Lung (tissue), 12 donors: Measurements from ENCODE around the gene IBTK. TPM values are rescaled to one million over a fixed set of nuclear protein-coding genes. Genes with fewer than 3 reads are reported as not detected.
"Not testable (repeated sequence)": the region's sequence is repeated elsewhere in the genome, so short reads cannot be mapped to it uniquely, and the experiment has no call there.

Experiments used
- ATAC-seq: fragments of 200-7000 bp; cut with Tn5 transposase; one replicate; pipeline ENCODE4 v1.9.1; 2020; ENCODE audit warnings: moderate number of reproducible peaks; ENCODE audit not compliant: insufficient read depth, low FRiP score
- DNase-seq, 3 donors: peaks; one replicate each; pipeline ENCODE4 v3.0.0-alpha.2; 2013 to 2017
- H3K27ac ChIP-seq, 2 donors: one replicate each; pipeline ENCODE4 v1.5.1; 2013; ENCODE audit warnings: mild to moderate bottlenecking in 2 of 2, moderate library complexity in 2 of 2, control low read depth in 1 of 2, inconsistent platforms in 1 of 2, low read depth in 1 of 2, low read length in 1 of 2
- H3K27me3 ChIP-seq, 3 donors: one replicate each; pipeline ENCODE4 v1.5.1; 2013; ENCODE audit warnings: low read length in 2 of 3; ENCODE audit not compliant: control insufficient read depth in 3 of 3, insufficient read depth in 3 of 3
- H3K36me3 ChIP-seq, 4 donors: one replicate each; pipeline ENCODE4 v1.5.1; 2013; ENCODE audit warnings: low read length in 4 of 4, mild to moderate bottlenecking in 1 of 4, moderate library complexity in 1 of 4; ENCODE audit not compliant: control insufficient read depth in 4 of 4, insufficient read depth in 4 of 4
- H3K4me1 ChIP-seq, 5 donors: one replicate each; pipeline ENCODE4 v1.5.1; 2013; ENCODE audit warnings: low read length in 5 of 5, mild to moderate bottlenecking in 2 of 5, moderate library complexity in 1 of 5; ENCODE audit not compliant: control insufficient read depth in 5 of 5, insufficient read depth in 5 of 5
- H3K4me3 ChIP-seq: one replicate; pipeline ENCODE4 v1.5.1; 2013; ENCODE audit warnings: mild to moderate bottlenecking, control low read depth, moderate library complexity
- H3K9ac ChIP-seq, 2 donors: one replicate each; pipeline ENCODE4 v1.5.1; 2013; ENCODE audit warnings: low read length in 2 of 2, control low read depth in 1 of 2; ENCODE audit not compliant: insufficient read depth in 1 of 2
- H3K9me3 ChIP-seq, 4 donors: one replicate each; pipeline ENCODE4 v1.5.1; 2013; ENCODE audit warnings: low read length in 3 of 4, mild to moderate bottlenecking in 1 of 4, moderate library complexity in 1 of 4; ENCODE audit not compliant: control insufficient read depth in 4 of 4, insufficient read depth in 3 of 4
- WGBS, 2 donors: extraction: QIAGEN DNeasy Blood & Tissue Kit; methylation state at CpG; one replicate each; pipeline ENCODE4 v1.1.7; 2013; 5-methylcytosine and 5-hydroxymethylcytosine counted together
- polyA plus RNA-seq, 2 donors: library from polyadenylated mRNA; stranded (reverse); fragments of 200-250 nt; gene quantifications; one replicate each; pipeline ENCODE4 v1.2.1, GENCODE V29; 2013
- total RNA-seq, 2 donors: library from RNA; depleted of rRNA in 1 of 2; stranded (reverse); fragments of >200 nt in 1 of 2; gene quantifications; one replicate each; pipeline ENCODE4 v1.2.1, GENCODE V29; 2014 to 2021
- TF ChIP-seq, protein P1 (sequence below): IDR thresholded peaks from 2 replicates; pipeline ENCODE4 v1.5.1; 2012; ENCODE audit warnings: mild to moderate bottlenecking; ENCODE audit errors: control extremely low read depth, extremely low read depth
- donor health status: control.
- donor health status: control.
- donor health status: Bipolar disorder and iron deficiency.
- donor health status: healthy.
- donor health status: DM: yes; HTN: yes; CAD: no.

IBTK gene
- total and polyA plus RNA-seq, 4 donors, result 17.7 to 47.2 (median 27.1) TPM

- Histone ChIP-seq H3K27me3 (no peaks in the 10 kb centered on the region), H3K9me3 (no peaks in the 10 kb centered on the region), H3K9ac (no peak overlapping the region), H3K4me3 (no peak overlapping the region), H3K27ac (peak overlapping the region in 1 of 2 donors; percentile 79), H3K36me3 (peaks cover 5 to 15% (median 9%) of the 10 kb centered on the region in 4 donors), H3K4me1 (peaks cover 0 to 3% (median 0%) of the 10 kb centered on the region in 5 donors)
- WGBS, 2 donors, result 95 to 97% methylated on average over 5 of the region's 5 CpGs
- DNase-seq (no peak), ATAC-seq (no peak)
- TF ChIP-seq, protein P1, sequence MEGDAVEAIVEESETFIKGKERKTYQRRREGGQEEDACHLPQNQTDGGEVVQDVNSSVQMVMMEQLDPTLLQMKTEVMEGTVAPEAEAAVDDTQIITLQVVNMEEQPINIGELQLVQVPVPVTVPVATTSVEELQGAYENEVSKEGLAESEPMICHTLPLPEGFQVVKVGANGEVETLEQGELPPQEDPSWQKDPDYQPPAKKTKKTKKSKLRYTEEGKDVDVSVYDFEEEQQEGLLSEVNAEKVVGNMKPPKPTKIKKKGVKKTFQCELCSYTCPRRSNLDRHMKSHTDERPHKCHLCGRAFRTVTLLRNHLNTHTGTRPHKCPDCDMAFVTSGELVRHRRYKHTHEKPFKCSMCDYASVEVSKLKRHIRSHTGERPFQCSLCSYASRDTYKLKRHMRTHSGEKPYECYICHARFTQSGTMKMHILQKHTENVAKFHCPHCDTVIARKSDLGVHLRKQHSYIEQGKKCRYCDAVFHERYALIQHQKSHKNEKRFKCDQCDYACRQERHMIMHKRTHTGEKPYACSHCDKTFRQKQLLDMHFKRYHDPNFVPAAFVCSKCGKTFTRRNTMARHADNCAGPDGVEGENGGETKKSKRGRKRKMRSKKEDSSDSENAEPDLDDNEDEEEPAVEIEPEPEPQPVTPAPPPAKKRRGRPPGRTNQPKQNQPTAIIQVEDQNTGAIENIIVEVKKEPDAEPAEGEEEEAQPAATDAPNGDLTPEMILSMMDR, result no peak
These were observed 81.1 kb downstream of the IBTK start for GRCh38 chr6:82166493-82166892.

- DNase-seq, result no peak
- Histone ChIP-seq H3K9ac (no peak overlapping the region), H3K9me3 (no peaks in the 10 kb centered on the region), H3K36me3 (no peaks in the 10 kb centered on the region), H3K4me3 (no peak overlapping the region), H3K4me1 (no peaks in the 10 kb centered on the region), H3K27ac (no peak overlapping the region), H3K27me3 (no peaks in the 10 kb centered on the region)
- no peak for ATAC-seq
- TF ChIP-seq, protein P1, result no peak
- 94 to 95% methylated on average over 12 of the region's 12 CpGs for WGBS, 2 donors
These were observed 87.1 kb downstream of the IBTK start for GRCh38 chr6:82160255-82160990.

- 89 to 94% methylated on average over 3 of the region's 3 CpGs for WGBS, 2 donors
- not testable (repeated sequence) for H3K27ac ChIP-seq, H3K9ac ChIP-seq, H3K4me3 ChIP-seq, H3K4me1 ChIP-seq, DNase-seq, H3K9me3 ChIP-seq, H3K36me3 ChIP-seq, ATAC-seq, H3K27me3 ChIP-seq
These were observed 94.8 kb downstream of the IBTK start for GRCh38 chr6:82152786-82153185.

- not testable (repeated sequence) for DNase-seq, H3K4me3 ChIP-seq, H3K36me3 ChIP-seq, H3K4me1 ChIP-seq, H3K27ac ChIP-seq, H3K9ac ChIP-seq, H3K27me3 ChIP-seq, H3K9me3 ChIP-seq, ATAC-seq
- WGBS, 2 donors, result 92 to 96% methylated on average over 10 of the region's 10 CpGs
These were observed 96.4 kb downstream of the IBTK start for GRCh38 chr6:82151147-82151546.
